Measurements from ENCODE around the gene MAP4K4.

MAP4K4 gene

GRCh38 chr2:101796825-101797600 is 99.5 kb downstream of the MAP4K4 start:
- no peaks in the 10 kb centered on the region for H3K27me3 ChIP-seq (ENCODE audit: control insufficient read depth, insufficient read depth, low read length)
- peaks cover 6% of the 10 kb centered on the region for H3K4me1 ChIP-seq (ENCODE audit: control insufficient read depth, insufficient read depth, low read length)
- no peak overlapping the region for H3K9ac ChIP-seq (ENCODE audit: low read length)
- no peaks in the 10 kb centered on the region for H3K36me3 ChIP-seq (ENCODE audit: control insufficient read depth, insufficient read depth, low read length)
- no peak overlapping the region for H3K4me3 ChIP-seq (ENCODE audit: low read depth, low read length)
- no peaks in the 10 kb centered on the region for H3K9me3 ChIP-seq (ENCODE audit: control insufficient read depth, insufficient read depth, low read depth, low read length)
- no peak overlapping the region for H3K27ac ChIP-seq (ENCODE audit: low read depth, low read length)

GRCh38 chr2:101801496-101801895 is 104.0 kb downstream of the MAP4K4 start:
- Histone ChIP-seq H3K27me3 (ENCODE audit: control insufficient read depth, insufficient read depth, low read length) (no peaks in the 10 kb centered on the region), H3K9ac (ENCODE audit: low read length) (no peak overlapping the region), H3K36me3 (ENCODE audit: control insufficient read depth, insufficient read depth, low read length) (no peaks in the 10 kb centered on the region), H3K9me3 (ENCODE audit: control insufficient read depth, insufficient read depth, low read depth, low read length) (no peaks in the 10 kb centered on the region), H3K27ac (ENCODE audit: low read depth, low read length) (no peak overlapping the region), H3K4me1 (ENCODE audit: control insufficient read depth, insufficient read depth, low read length) (peaks cover 29% of the 10 kb centered on the region), H3K4me3 (ENCODE audit: low read depth, low read length) (no peak overlapping the region)

- Histone ChIP-seq H3K27me3 (ENCODE audit: control insufficient read depth, insufficient read depth, low read length) (no peaks in the 10 kb centered on the region), H3K4me1 (ENCODE audit: control insufficient read depth, insufficient read depth, low read length) (peaks cover 37% of the 10 kb centered on the region), H3K9ac (ENCODE audit: low read length) (no peak overlapping the region), H3K36me3 (ENCODE audit: control insufficient read depth, insufficient read depth, low read length) (no peaks in the 10 kb centered on the region), H3K9me3 (ENCODE audit: control insufficient read depth, insufficient read depth, low read depth, low read length) (no peaks in the 10 kb centered on the region), H3K4me3 (ENCODE audit: low read depth, low read length) (no peak overlapping the region), H3K27ac (ENCODE audit: low read depth, low read length) (no peak overlapping the region)
Observed at GRCh38 chr2:101802329-101802728, 104.8 kb downstream of the MAP4K4 start.

GRCh38 chr2:101803128-101803527 is 105.6 kb downstream of the MAP4K4 start:
- no peaks in the 10 kb centered on the region for H3K36me3 ChIP-seq (ENCODE audit: control insufficient read depth, insufficient read depth, low read length)
- no peaks in the 10 kb centered on the region for H3K27me3 ChIP-seq (ENCODE audit: control insufficient read depth, insufficient read depth, low read length)
- H3K4me1 ChIP-seq (ENCODE audit: control insufficient read depth, insufficient read depth, low read length), result peaks cover 45% of the 10 kb centered on the region
- H3K9me3 ChIP-seq (ENCODE audit: control insufficient read depth, insufficient read depth, low read depth, low read length), result no peaks in the 10 kb centered on the region
- H3K9ac ChIP-seq (ENCODE audit: low read length), result no peak overlapping the region
- no peak overlapping the region for H3K27ac ChIP-seq (ENCODE audit: low read depth, low read length)
- H3K4me3 ChIP-seq (ENCODE audit: low read depth, low read length), result no peak overlapping the region

- Histone ChIP-seq H3K4me3 (ENCODE audit: low read depth, low read length) (no peak overlapping the region), H3K27ac (ENCODE audit: low read depth, low read length) (peak overlapping the region; percentile 18; the same call in 1 of the 2 replicates), H3K27me3 (ENCODE audit: control insufficient read depth, insufficient read depth, low read length) (no peaks in the 10 kb centered on the region), H3K36me3 (ENCODE audit: control insufficient read depth, insufficient read depth, low read length) (no peaks in the 10 kb centered on the region), H3K9me3 (ENCODE audit: control insufficient read depth, insufficient read depth, low read depth, low read length) (no peaks in the 10 kb centered on the region), H3K9ac (ENCODE audit: low read length) (no peak overlapping the region), H3K4me1 (ENCODE audit: control insufficient read depth, insufficient read depth, low read length) (peaks cover 51% of the 10 kb centered on the region)
Observed at GRCh38 chr2:101803945-101804696, 106.6 kb downstream of the MAP4K4 start.

GRCh38 chr2:101805152-101806088 is 107.9 kb downstream of the MAP4K4 start:
- peak overlapping the region; percentile 52; the same call in 1 of the 2 replicates for H3K27ac ChIP-seq (ENCODE audit: low read depth, low read length)
- H3K9ac ChIP-seq (ENCODE audit: low read length), result peak overlapping the region; percentile 26
- H3K4me1 ChIP-seq (ENCODE audit: control insufficient read depth, insufficient read depth, low read length), result peaks cover 60% of the 10 kb centered on the region
- H3K27me3 ChIP-seq (ENCODE audit: control insufficient read depth, insufficient read depth, low read length), result no peaks in the 10 kb centered on the region
- H3K4me3 ChIP-seq (ENCODE audit: low read depth, low read length), result peak overlapping the region; percentile 21; the same call in 1 of the 2 replicates
- H3K9me3 ChIP-seq (ENCODE audit: control insufficient read depth, insufficient read depth, low read depth, low read length), result no peaks in the 10 kb centered on the region
- no peaks in the 10 kb centered on the region for H3K36me3 ChIP-seq (ENCODE audit: control insufficient read depth, insufficient read depth, low read length)

- Histone ChIP-seq H3K4me3 (ENCODE audit: low read depth, low read length) (peak overlapping the region; percentile 21; the same call in 1 of the 2 replicates), H3K4me1 (ENCODE audit: control insufficient read depth, insufficient read depth, low read length) (peaks cover 60% of the 10 kb centered on the region), H3K9ac (ENCODE audit: low read length) (peak overlapping the region; percentile 26), H3K36me3 (ENCODE audit: control insufficient read depth, insufficient read depth, low read length) (no peaks in the 10 kb centered on the region), H3K27ac (ENCODE audit: low read depth, low read length) (peak overlapping the region; percentile 52; the same call in 1 of the 2 replicates), H3K9me3 (ENCODE audit: control insufficient read depth, insufficient read depth, low read depth, low read length) (no peaks in the 10 kb centered on the region), H3K27me3 (ENCODE audit: control insufficient read depth, insufficient read depth, low read length) (no peaks in the 10 kb centered on the region)
Observed at GRCh38 chr2:101806123-101806522, 108.6 kb downstream of the MAP4K4 start.

GRCh38 chr2:101806701-101807100 is 109.2 kb downstream of the MAP4K4 start:
- H3K4me1 ChIP-seq (ENCODE audit: control insufficient read depth, insufficient read depth, low read length), result peaks cover 60% of the 10 kb centered on the region
- H3K27ac ChIP-seq (ENCODE audit: low read depth, low read length), result peak overlapping the region; percentile 52; the same call in 1 of the 2 replicates
- H3K9me3 ChIP-seq (ENCODE audit: control insufficient read depth, insufficient read depth, low read depth, low read length), result no peaks in the 10 kb centered on the region
- peak overlapping the region; percentile 44 for H3K9ac ChIP-seq (ENCODE audit: low read length)
- H3K27me3 ChIP-seq (ENCODE audit: control insufficient read depth, insufficient read depth, low read length), result no peaks in the 10 kb centered on the region
- no peak overlapping the region for H3K4me3 ChIP-seq (ENCODE audit: low read depth, low read length)
- no peaks in the 10 kb centered on the region for H3K36me3 ChIP-seq (ENCODE audit: control insufficient read depth, insufficient read depth, low read length)

GRCh38 chr2:101807242-101807641 is 109.7 kb downstream of the MAP4K4 start:
- Histone ChIP-seq H3K27ac (ENCODE audit: low read depth, low read length) (no peak overlapping the region), H3K4me1 (ENCODE audit: control insufficient read depth, insufficient read depth, low read length) (peaks cover 57% of the 10 kb centered on the region), H3K9ac (ENCODE audit: low read length) (no peak overlapping the region)

GRCh38 chr2:101808006-101808562 is 110.6 kb downstream of the MAP4K4 start:
- H3K27ac ChIP-seq (ENCODE audit: low read depth, low read length), result no peak overlapping the region
- no peaks in the 10 kb centered on the region for H3K36me3 ChIP-seq (ENCODE audit: control insufficient read depth, insufficient read depth, low read length)
- H3K4me1 ChIP-seq (ENCODE audit: control insufficient read depth, insufficient read depth, low read length), result peaks cover 54% of the 10 kb centered on the region
- H3K9ac ChIP-seq (ENCODE audit: low read length), result no peak overlapping the region
- no peaks in the 10 kb centered on the region for H3K27me3 ChIP-seq (ENCODE audit: control insufficient read depth, insufficient read depth, low read length)
- no peak overlapping the region for H3K4me3 ChIP-seq (ENCODE audit: low read depth, low read length)
- H3K9me3 ChIP-seq (ENCODE audit: control insufficient read depth, insufficient read depth, low read depth, low read length), result no peaks in the 10 kb centered on the region

More at GRCh38 chr2:101807242-101807641, 109.7 kb downstream of the MAP4K4 start:
- Histone ChIP-seq H3K9me3 (ENCODE audit: control insufficient read depth, insufficient read depth, low read depth, low read length) (no peaks in the 10 kb centered on the region), H3K27me3 (ENCODE audit: control insufficient read depth, insufficient read depth, low read length) (no peaks in the 10 kb centered on the region), H3K4me3 (ENCODE audit: low read depth, low read length) (no peak overlapping the region), H3K36me3 (ENCODE audit: control insufficient read depth, insufficient read depth, low read length) (no peaks in the 10 kb centered on the region)

Data from HUES6 (cell line).